Lung microvascular endothelial cell (primary cell): Measurements from ENCODE around the gene MAP3K15. TPM values are rescaled to one million over a fixed set of nuclear protein-coding genes. Genes with fewer than 3 reads are reported as not detected.

Source experiments
- DNase-seq, 2 donors: peaks; one replicate each; pipeline versions ENCODE4 v3.0.0 to v3.0.0-alpha.2; 2010; ENCODE audit warnings: low read depth in 2 of 2
- total RNA-seq: library from RNA; depleted of rRNA; stranded (reverse); fragments of >200 nt; gene quantifications from 2 replicates; pipeline ENCODE4 v1.2.1, GENCODE V29; 2014

The MAP3K15 gene
- total RNA-seq, 1 donor from 2014 or later: under 0.01 TPM

DNA sequence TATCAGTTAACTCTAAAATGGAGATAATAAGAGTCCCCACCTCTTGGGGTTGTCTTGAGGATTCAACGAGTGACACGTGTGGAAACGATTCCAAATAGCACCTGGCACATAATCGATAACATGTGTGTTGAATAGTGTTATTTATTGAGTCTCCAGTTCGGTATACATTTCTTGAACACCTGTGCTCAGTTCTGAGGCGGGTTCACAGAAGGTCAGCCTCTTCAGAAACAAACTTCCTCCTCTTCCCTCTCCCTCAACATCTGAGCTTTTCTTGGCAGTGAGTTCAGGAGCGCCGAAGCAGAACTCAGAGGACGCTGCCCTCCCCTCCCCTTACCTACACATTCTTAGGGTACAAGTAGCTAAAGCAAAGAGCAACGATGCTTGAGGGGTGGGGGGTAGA, 170.6 kb downstream of the MAP3K15 start:
- DNase-seq: peak in 1 of 2 donors; percentile 3

GRCh38 chrX:19343535-19344408, 171.5 kb downstream of the MAP3K15 start, which contains the start of gene PDHA1:
Gene PDHA1, plus strand, starts transcription at chrX:19343927. Its CDS starts 111 bp downstream, at chrX:19344038.
- peak; percentile 90 to 92 for DNase-seq

GRCh38 chrX:19343085-19343534, 172.2 kb downstream of the MAP3K15 start:
- no peak for DNase-seq

DNA sequence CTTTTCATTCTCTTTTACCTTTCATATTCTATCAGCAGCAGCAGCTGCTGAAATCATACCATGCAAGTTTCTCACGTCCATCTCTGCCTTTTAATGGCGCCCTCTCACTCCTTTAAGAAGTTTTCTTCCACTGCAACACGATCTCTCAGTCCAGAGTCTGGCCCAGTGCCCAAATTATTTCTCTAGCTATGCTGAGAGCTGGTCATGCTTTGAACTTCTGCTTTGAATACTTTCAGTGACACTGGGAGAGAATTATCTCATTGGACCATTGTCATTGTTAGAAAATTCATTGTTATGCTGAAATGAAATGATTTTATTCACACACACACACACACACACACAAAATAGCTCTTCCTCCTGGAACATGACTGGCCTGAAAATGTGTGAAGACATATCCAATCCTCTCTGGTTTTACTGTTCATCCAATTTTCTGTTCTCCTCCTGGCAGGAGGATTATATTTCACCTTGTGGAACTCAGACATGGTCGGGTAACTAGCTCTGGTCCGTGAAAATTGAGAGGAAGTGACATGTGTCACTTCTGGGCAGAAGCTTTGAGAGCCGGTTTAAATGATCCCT, 172.9 kb downstream of the MAP3K15 start:
- no peak for DNase-seq

GRCh38 chrX:19334945-19335626, 180.2 kb downstream of the MAP3K15 start:
- peak; percentile 36 to 42 for DNase-seq

GRCh38 chrX:19332983-19333382, 182.3 kb downstream of the MAP3K15 start:
- peak; percentile 22 for DNase-seq

- no peak for DNase-seq
These were observed 183.5 kb downstream of the MAP3K15 start for GRCh38 chrX:19331831-19332230.

- DNase-seq: no peak
These were observed 188.7 kb downstream of the MAP3K15 start for GRCh38 chrX:19326567-19326966.

Other genes with a start within 250 kb of the MAP3K15 start
- gene PDHA1, start 171.6 kb downstream of the MAP3K15 start, total RNA-seq: 54.8 and 63.4 TPM in 2 replicates